HL-60 (cell line): ENCODE results near the gene SKI.

Experiments used
- DNase-seq, 2 experiments: peaks; one replicate each; pipeline ENCODE4 v3.0.0-alpha.2; 2010 to 2020; ENCODE audit warnings: low read depth in 1 of 2, low spot score in 1 of 2
- H3K27ac ChIP-seq: fragments of 250-450 bp; sonication (Bioruptor Pico); replicated peaks from 2 replicates; pipeline ENCODE4 v1.5.1; 2020; ENCODE audit warnings: mild to moderate bottlenecking, moderate library complexity
- H3K27me3 ChIP-seq: fragments of 250-450 bp; sonication (Bioruptor Pico); 2 replicates; pipeline ENCODE4 v1.5.1; 2021; ENCODE audit warnings: mild to moderate bottlenecking, moderate library complexity; ENCODE audit not compliant: insufficient read depth, poor library complexity, severe bottlenecking
- H3K4me3 ChIP-seq: replicated peaks from 2 replicates; pipeline ENCODE4 v1.5.1; 2011; ENCODE audit warnings: mild to moderate bottlenecking, control low read depth, low read length; ENCODE audit not compliant: insufficient read depth
- CTCF ChIP-seq: IDR thresholded peaks from one replicate; pipeline ENCODE4 v1.5.1; 2011; ENCODE audit warnings: low read length, control low read depth, inconsistent platforms; ENCODE audit not compliant: insufficient read depth
- GABPA ChIP-seq: IDR thresholded peaks from 2 replicates; pipeline ENCODE4 v1.6.1; 2012; ENCODE audit warnings: low read depth
- POLR2AphosphoS5 ChIP-seq: IDR thresholded peaks from 2 replicates; pipeline ENCODE4 v1.6.1; 2012; ENCODE audit warnings: low read depth
- SPI1 ChIP-seq: IDR thresholded peaks from 2 replicates; pipeline ENCODE4 v1.6.1; 2012; ENCODE audit warnings: low read depth, mild to moderate bottlenecking, borderline replicate concordance
- TF ChIP-seq, protein P1 (sequence below): IDR thresholded peaks from 2 replicates; pipeline ENCODE4 v1.6.1; 2012; ENCODE audit warnings: low read depth; ENCODE audit not compliant: insufficient replicate concordance

The SKI gene

GRCh38 chr1:2307064-2307605 lies 79.0 kb downstream of the SKI start:
- no peak overlapping the region for H3K4me3 ChIP-seq
- DNase-seq, result no peak
- TF ChIP-seq, protein P1, sequence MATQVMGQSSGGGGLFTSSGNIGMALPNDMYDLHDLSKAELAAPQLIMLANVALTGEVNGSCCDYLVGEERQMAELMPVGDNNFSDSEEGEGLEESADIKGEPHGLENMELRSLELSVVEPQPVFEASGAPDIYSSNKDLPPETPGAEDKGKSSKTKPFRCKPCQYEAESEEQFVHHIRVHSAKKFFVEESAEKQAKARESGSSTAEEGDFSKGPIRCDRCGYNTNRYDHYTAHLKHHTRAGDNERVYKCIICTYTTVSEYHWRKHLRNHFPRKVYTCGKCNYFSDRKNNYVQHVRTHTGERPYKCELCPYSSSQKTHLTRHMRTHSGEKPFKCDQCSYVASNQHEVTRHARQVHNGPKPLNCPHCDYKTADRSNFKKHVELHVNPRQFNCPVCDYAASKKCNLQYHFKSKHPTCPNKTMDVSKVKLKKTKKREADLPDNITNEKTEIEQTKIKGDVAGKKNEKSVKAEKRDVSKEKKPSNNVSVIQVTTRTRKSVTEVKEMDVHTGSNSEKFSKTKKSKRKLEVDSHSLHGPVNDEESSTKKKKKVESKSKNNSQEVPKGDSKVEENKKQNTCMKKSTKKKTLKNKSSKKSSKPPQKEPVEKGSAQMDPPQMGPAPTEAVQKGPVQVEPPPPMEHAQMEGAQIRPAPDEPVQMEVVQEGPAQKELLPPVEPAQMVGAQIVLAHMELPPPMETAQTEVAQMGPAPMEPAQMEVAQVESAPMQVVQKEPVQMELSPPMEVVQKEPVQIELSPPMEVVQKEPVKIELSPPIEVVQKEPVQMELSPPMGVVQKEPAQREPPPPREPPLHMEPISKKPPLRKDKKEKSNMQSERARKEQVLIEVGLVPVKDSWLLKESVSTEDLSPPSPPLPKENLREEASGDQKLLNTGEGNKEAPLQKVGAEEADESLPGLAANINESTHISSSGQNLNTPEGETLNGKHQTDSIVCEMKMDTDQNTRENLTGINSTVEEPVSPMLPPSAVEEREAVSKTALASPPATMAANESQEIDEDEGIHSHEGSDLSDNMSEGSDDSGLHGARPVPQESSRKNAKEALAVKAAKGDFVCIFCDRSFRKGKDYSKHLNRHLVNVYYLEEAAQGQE, result no peak
- TF ChIP-seq SPI1, result no peak
- no peak for TF ChIP-seq GABPA
- no peak for TF ChIP-seq CTCF
- no peak for TF ChIP-seq POLR2AphosphoS5
- no peak overlapping the region for H3K27ac ChIP-seq
- no peaks in the 10 kb centered on the region for H3K27me3 ChIP-seq

- Histone ChIP-seq H3K27me3 (no peaks in the 10 kb centered on the region), H3K4me3 (no peak overlapping the region), H3K27ac (no peak overlapping the region)
- no peak for TF ChIP-seq SPI1
- no peak for TF ChIP-seq CTCF
- TF ChIP-seq, protein P1, result no peak
- no peak for TF ChIP-seq POLR2AphosphoS5
- TF ChIP-seq GABPA, result no peak
- no peak for DNase-seq
Measured at GRCh38 chr1:2307972-2308371, 79.9 kb downstream of the SKI start.

DNA sequence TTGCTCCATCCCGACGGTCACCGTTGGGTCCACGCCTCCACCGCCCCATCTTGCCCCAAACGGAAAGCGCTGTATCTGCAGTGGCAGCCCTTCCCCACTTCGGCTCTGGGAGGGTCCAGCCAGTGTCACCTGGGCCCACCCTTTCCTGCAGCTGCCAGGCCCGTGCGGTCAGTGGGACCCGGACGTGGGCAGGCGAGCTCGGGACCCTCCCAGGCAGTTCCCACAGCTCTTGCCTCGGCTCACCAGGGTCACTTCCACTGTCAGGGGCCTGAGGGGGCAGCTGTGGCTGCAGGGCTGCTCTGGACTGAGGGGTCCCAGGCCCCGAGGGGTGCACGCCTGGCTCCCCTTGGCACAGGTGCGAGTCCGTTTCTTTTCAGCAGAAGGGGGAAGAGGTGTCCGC lies 80.7 kb downstream of the SKI start:
- no peak overlapping the region for H3K27ac ChIP-seq
- DNase-seq, result no peak
- no peak overlapping the region for H3K4me3 ChIP-seq
- no peak for TF ChIP-seq GABPA
- TF ChIP-seq, protein P1, result no peak
- TF ChIP-seq CTCF, result no peak
- no peak for TF ChIP-seq SPI1
- TF ChIP-seq POLR2AphosphoS5, result no peak
- no peaks in the 10 kb centered on the region for H3K27me3 ChIP-seq
